ENCODE data around the gene JAK2. TPM values are rescaled to one million over a fixed set of nuclear protein-coding genes. Genes with fewer than 3 reads are reported as not detected.

Gene JAK2
- total RNA-seq, 1 donor from 2014 or later, result 31.9 TPM

DNA sequence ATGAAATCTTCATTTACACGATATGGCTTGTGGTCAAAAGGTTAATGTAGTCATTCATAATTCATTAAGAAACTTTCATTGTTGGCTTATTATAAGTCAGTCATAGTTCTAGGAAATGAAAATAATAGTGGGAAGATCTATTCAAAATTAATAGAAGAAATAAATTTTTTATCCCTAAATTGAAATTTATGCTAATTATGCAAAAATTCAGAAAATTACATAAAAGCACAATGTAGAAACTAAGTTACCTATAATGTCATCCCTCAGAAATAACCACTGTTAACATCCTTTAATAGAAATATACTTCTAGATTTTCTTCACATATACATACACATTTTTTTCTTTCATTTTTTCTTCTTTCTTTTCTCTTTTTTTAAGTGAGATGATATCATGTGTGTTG, 15.9 kb upstream of the JAK2 start:
- Histone ChIP-seq H3K9me3 (no peaks in the 10 kb centered on the region), H3K36me3 (no peaks in the 10 kb centered on the region), H3K4me3 (no peak overlapping the region), H3K27me3 (no peaks in the 10 kb centered on the region), H3K27ac (no peak overlapping the region), H3K4me1 (peaks cover 0 to 9% of the 10 kb centered on the region in 2 donors)
- no peak for DNase-seq (ENCODE audit: low spot score in 2 of 2)
- TF ChIP-seq, protein P1, sequence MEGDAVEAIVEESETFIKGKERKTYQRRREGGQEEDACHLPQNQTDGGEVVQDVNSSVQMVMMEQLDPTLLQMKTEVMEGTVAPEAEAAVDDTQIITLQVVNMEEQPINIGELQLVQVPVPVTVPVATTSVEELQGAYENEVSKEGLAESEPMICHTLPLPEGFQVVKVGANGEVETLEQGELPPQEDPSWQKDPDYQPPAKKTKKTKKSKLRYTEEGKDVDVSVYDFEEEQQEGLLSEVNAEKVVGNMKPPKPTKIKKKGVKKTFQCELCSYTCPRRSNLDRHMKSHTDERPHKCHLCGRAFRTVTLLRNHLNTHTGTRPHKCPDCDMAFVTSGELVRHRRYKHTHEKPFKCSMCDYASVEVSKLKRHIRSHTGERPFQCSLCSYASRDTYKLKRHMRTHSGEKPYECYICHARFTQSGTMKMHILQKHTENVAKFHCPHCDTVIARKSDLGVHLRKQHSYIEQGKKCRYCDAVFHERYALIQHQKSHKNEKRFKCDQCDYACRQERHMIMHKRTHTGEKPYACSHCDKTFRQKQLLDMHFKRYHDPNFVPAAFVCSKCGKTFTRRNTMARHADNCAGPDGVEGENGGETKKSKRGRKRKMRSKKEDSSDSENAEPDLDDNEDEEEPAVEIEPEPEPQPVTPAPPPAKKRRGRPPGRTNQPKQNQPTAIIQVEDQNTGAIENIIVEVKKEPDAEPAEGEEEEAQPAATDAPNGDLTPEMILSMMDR (IDR thresholded peaks at IDR 0.05), result no peak
- intact Hi-C loops (cut with DNase I), result loop anchor here (2.0 kb wide), 1 partner anchor 14 kb away; no protein-coding TSS in a partner anchor

DNA sequence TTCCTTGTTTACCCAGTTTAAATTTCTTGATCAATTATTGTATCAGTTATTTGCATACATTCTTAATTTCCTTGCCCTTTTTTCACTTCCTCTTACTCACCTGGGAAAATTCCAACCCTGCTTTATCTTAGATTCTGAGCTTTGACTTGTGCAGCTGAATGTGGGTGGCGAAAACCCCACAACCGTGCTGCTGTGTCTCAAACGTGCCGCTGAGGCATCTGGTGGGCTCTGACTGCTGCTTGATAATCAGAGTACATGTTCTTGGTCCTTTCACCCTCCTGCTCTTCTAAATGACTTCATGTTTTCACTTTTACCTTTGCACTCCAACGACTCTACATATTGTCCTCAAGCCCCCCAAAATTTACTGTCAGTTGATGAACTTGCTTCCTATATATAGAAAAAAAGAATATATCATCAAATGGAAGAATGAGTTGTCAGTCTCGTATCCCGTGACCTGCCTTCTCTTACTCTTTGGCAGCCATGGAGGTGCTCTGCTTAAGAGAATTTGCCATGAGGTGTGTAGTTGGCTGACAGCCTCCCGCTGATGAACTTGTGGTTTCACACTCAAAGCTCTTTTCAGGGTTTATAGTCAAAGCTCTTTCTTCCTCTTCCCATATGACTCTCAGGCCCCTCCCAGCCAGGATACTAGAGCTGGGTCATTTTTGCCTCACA, 14.0 kb upstream of the JAK2 start:
- Histone ChIP-seq H3K4me1 (peaks cover 0 to 9% of the 10 kb centered on the region in 2 donors), H3K9me3 (no peaks in the 10 kb centered on the region), H3K4me3 (no peak overlapping the region), H3K27ac (no peak overlapping the region), H3K36me3 (no peaks in the 10 kb centered on the region), H3K27me3 (no peaks in the 10 kb centered on the region)
- intact Hi-C loops (cut with DNase I), result no loop called here
- TF ChIP-seq, protein P1 (IDR thresholded peaks at IDR 0.05), result no peak
- no peak for DNase-seq (ENCODE audit: low spot score in 2 of 2)

DNA sequence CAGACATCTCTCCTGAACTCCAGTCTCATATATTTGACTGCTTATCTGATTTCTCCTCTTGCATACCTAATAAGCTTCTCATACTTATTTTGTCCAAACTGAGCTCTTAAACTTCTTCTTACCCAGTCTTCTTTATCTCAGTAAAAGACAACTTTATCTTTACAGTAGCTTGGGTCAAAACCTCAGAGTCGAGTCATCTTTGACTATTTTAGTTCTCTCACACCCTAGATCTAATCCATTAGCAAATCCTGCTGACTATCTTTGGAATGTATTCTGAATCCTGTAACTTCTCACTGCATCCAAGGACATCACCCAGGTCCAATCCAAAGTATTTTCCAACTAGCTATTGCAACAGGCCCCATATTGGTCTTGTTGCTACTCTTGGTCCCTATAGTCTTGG, 11.8 kb upstream of the JAK2 start:
- no peaks in the 10 kb centered on the region for H3K36me3 ChIP-seq
- TF ChIP-seq, protein P1 (IDR thresholded peaks at IDR 0.05), result no peak
- no peaks in the 10 kb centered on the region for H3K4me1 ChIP-seq
- no peak overlapping the region for H3K27ac ChIP-seq
- no peak overlapping the region for H3K4me3 ChIP-seq
- intact Hi-C loops (cut with DNase I), result no loop called here
- no peaks in the 10 kb centered on the region for H3K27me3 ChIP-seq
- no peak for DNase-seq (ENCODE audit: low spot score in 2 of 2)
- H3K9me3 ChIP-seq, result no peaks in the 10 kb centered on the region

DNA sequence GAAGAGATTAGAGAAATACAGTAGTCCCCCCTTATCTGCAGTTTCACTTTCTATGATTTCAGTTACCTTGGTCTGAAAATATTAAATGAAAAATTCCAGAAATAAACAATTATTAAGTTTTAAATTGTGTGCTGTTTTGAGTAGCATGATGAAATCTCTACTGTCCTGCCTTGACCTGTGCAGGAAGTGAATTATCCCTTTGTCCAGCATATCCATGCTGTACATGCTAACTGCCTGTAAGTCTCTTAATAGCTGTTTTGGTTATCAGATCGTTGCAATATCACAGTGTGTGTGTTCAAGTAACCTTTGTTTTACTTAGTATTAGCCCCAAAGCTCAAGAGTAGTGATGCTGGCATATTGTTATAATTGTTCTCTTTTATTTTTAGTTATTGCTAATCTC, 11.2 kb upstream of the JAK2 start:
- DNase-seq (ENCODE audit: low spot score in 2 of 2), result no peak

DNA sequence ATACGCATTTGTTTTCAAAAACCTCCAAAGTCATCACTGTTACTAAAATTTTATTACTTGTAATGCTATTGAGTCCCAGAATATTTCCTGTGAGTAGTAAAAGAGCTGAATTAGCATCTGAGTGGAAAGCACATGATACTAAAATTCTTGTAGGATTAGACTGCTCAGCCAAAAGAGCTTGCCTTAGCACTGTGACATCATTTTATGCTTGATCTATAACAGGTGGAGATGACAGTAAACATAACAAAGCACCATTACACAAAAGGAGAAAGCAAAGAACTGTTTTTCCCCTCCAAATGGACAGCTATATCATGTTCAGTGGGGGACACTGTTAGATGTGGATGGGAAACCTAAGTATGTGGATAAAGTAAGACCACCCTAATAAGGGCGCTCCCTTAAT, 5.8 kb upstream of the JAK2 start:
- TF ChIP-seq, protein P1 (IDR thresholded peaks at IDR 0.05), result no peak
- no peak overlapping the region for H3K27ac ChIP-seq
- intact Hi-C loops (cut with DNase I), result no loop called here

More for the DNA sequence above, 11.2 kb upstream of the JAK2 start:
- Histone ChIP-seq H3K4me1 (no peaks in the 10 kb centered on the region), H3K36me3 (no peaks in the 10 kb centered on the region), H3K4me3 (no peak overlapping the region), H3K27ac (no peak overlapping the region), H3K27me3 (no peaks in the 10 kb centered on the region), H3K9me3 (no peaks in the 10 kb centered on the region)
- TF ChIP-seq, protein P1 (IDR thresholded peaks at IDR 0.05), result no peak
- intact Hi-C loops (cut with DNase I), result no loop called here

More for the DNA sequence above, 5.8 kb upstream of the JAK2 start:
- Histone ChIP-seq H3K36me3 (no peaks in the 10 kb centered on the region), H3K9me3 (no peaks in the 10 kb centered on the region), H3K27me3 (no peaks in the 10 kb centered on the region), H3K4me1 (peaks cover 3 to 18% of the 10 kb centered on the region in 2 donors), H3K4me3 (no peak overlapping the region)
- no peak for DNase-seq (ENCODE audit: low spot score in 2 of 2)
